Neural progenitor cell (in vitro differentiated cells): ENCODE results near the gene NRG2.

Source experiments
- CTCF ChIP-seq: fragments of 200-600 bp; sonication (generic); IDR thresholded peaks from 2 replicates; pipeline ENCODE4 v1.5.1; 2017; ENCODE audit warnings: antibody characterized with exemption, mild to moderate bottlenecking
- EZH2 ChIP-seq: fragments of 200-600 bp; sonication (generic); IDR thresholded peaks from 2 replicates; pipeline ENCODE4 v1.6.1; 2017; ENCODE audit warnings: antibody characterized with exemption, mild to moderate bottlenecking, moderate library complexity
- EZH2phosphoT487 ChIP-seq: fragments of 200-600 bp; sonication (generic); IDR thresholded peaks from 2 replicates; pipeline ENCODE4 v1.6.1; 2017; ENCODE audit warnings: antibody characterized with exemption

- TF ChIP-seq CTCF (no peak), EZH2 (no peak), EZH2phosphoT487 (no peak)
Observed at GRCh38 chr5:139955616-139956273, 87.4 kb downstream of the NRG2 start.
